ENCODE measurements around the gene PTPN1. TPM values are rescaled to one million over a fixed set of nuclear protein-coding genes. Genes with fewer than 3 reads are reported as not detected.

The PTPN1 gene
- total and polyA plus RNA-seq, 2 of the 13 experiments (the other 11 are each of a cell fraction or from before 2014, with no cell fraction given) = 17.7 to 37.2 TPM

- TF ChIP-seq MTA1 (CRISPR knock-in tag; IDR thresholded peaks at IDR 0.05; ENCODE audit: borderline replicate concordance) (0 out of 2 replicates have a peak, but pooled peaks have one; percentile 55), ZNF766 (CRISPR knock-in tag; IDR thresholded peaks at IDR 0.05; ENCODE audit: borderline replicate concordance) (no peak), TIGD3 (CRISPR knock-in tag; IDR thresholded peaks at IDR 0.05; ENCODE audit: borderline replicate concordance) (no peak), FOXP1 (IDR thresholded peaks at IDR 0.05) (no peak), FOXP1 (CRISPR knock-in tag; IDR thresholded peaks at IDR 0.05) (no peak), ZNF556 (CRISPR knock-in tag; IDR thresholded peaks at IDR 0.05; ENCODE audit: borderline replicate concordance) (no peak; the same call in 1 of the 2 replicates), ATM (IDR thresholded peaks at IDR 0.05; ENCODE audit: borderline replicate concordance) (no peak), HHEX (CRISPR knock-in tag; IDR thresholded peaks at IDR 0.05) (no peak), ZHX2 (IDR thresholded peaks at IDR 0.05; ENCODE audit: low read depth) (peak; percentile 29; the same call in 1 of the 2 replicates), ZHX2 (CRISPR knock-in tag; IDR thresholded peaks at IDR 0.05; ENCODE audit: borderline replicate concordance) (no peak), ZMAT3 (CRISPR knock-in tag; conservative IDR thresholded peaks at IDR 0.05) (no peak), ZNF296 (CRISPR knock-in tag; conservative IDR thresholded peaks at IDR 0.05) (no peak), ZBTB34 (CRISPR knock-in tag; IDR thresholded peaks at IDR 0.05) (no peak), ZNF609 (CRISPR knock-in tag; IDR thresholded peaks at IDR 0.05; ENCODE audit: borderline replicate concordance) (no peak), ZNF460 (CRISPR knock-in tag; IDR thresholded peaks at IDR 0.05; ENCODE audit: borderline replicate concordance) (no peak)
These were observed 115.9 kb downstream of the PTPN1 start (continued) for GRCh38 chr20:50625986-50626677.
